ENCODE data around the gene WNT3A.

WNT3A gene

DNA sequence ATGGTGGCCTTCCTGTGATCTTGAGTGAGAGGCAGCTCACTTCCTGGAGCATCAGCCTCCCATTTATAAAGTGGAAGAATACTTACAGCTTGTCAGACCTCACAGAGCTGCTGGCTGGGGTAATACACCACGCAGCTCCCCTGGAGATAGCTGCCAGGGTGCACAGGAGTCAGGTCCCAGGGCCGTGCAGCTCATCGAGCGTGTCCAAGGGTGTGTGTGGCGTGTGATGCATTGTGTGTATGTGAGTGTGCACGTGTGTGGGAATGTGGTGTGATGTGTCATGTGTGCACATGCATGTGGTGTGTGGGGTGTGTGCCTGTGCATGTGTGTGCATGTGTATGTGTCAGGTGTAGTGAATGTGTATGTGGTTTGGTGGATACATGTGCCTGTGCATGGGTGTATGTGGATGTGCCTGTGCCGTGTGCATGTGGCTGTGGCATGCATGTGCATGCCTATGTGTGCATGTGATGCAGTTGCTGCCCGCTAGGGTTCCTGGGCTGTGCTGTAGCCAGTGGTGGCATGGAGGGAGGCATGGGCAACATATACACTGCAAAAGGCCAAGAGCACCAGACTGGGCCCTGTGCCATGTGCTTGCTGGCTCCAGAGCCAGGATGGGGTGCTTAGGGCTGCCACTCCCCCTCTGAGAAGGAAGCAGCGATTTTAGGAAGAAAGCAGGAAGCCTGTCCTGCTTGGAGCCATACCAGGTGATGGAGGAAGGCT, 24.6 kb downstream of the WNT3A start:
- no peak for DNase-seq (ENCODE audit: low read depth)

DNA sequence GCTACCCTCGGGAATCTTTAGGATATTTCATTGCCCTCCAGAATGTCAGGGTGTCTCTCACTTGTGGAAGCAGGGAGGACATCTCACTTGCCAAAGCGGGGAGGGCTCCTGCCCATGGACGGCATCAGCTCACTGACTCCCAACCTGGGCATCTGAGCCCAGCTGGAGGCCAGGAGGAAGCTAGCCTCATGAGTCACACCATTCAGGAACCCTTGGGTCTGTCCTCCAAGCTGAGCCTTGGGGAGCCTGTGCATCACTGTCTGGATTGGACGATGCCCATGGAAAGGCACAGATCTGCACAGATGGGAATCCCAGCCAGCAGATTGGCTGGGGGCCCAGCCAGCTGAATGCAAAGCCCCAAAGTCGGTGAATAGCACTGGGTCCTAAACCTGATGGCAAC, 25.2 kb downstream of the WNT3A start:
- no peak for DNase-seq (ENCODE audit: low read depth)

DNA sequence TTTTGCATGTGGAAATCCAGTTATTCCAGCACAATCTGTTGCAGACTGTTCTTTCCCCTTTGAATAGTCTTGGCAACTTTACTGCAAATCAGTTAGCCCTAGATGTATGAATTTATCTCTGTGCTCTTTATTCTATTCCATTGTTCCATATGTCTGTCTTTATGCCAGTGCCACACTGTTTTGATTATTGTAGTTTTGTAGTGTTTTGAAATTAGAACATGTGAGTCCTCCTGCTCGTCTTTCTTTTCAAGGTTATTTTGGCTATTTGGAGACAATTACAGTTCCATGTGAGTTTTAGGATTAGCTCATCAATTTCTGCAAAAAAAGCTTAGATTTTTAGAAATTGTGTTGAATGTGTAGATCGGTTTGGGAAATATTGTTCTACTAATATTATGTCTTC, 26.6 kb downstream of the WNT3A start:
- DNase-seq (ENCODE audit: low read depth): no peak

DNA sequence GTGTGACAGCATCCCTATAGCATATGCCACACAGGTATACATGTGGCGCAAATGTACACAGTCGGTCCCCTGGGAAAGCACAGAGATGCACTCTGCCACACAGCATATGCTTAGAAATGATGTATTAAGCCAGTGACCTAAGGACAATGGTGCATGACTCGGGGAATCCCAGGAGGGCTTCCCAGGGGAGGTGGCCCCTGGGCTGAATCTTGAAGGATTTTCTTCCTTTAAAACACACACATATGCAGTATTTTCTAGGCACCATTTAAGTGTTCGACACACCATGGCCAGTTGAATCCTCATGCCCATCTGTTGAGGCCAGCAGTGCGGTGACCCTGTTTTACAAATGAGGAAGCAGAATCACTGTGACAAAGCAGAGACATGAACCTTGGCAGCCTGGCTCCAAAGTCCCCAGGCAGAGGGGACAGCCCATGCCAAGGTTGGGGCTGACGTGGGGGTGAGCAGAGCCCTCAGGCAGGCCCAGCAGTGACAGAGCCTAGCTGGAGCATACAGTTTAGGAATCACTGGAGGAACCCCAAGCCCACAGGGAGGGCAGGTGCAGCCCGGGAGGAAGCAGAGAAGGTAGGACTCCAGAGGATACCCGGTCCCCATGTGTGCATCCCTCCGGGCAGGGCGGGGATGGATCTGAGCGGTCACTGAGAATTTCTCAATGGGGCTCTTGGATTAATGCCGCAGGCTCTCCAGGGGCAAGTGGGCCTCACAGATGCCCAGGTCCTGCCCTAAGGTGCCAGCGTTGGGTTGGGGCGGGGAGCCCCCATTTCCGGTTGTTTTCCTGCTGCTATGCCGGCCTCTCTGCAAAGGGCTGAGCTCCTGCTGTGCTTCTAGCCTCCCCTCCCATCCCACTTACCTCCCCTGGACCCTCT, 28.4 kb downstream of the WNT3A start:
- DNase-seq (ENCODE audit: low read depth): no peak

DNA sequence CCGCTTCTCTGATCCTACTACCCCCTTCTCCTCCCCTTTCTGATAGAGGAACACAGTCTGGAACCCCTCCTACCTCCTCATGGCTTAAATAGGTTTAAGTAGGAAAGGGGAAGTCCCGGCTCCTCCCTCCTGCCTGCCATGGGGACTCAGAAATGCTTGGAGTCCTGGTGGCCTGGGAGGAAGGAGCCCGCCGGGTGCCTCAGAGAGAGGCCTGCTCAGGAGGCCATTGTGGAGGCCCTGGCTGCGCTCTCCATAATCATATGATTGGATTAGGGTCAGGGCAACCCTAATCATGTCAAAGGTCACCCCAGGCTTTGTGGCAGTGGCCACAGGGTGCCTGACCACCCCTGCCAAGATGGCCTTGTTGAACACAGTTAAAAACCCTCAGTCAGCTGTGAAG, 29.0 kb downstream of the WNT3A start:
- DNase-seq (ENCODE audit: low read depth): no peak

DNA sequence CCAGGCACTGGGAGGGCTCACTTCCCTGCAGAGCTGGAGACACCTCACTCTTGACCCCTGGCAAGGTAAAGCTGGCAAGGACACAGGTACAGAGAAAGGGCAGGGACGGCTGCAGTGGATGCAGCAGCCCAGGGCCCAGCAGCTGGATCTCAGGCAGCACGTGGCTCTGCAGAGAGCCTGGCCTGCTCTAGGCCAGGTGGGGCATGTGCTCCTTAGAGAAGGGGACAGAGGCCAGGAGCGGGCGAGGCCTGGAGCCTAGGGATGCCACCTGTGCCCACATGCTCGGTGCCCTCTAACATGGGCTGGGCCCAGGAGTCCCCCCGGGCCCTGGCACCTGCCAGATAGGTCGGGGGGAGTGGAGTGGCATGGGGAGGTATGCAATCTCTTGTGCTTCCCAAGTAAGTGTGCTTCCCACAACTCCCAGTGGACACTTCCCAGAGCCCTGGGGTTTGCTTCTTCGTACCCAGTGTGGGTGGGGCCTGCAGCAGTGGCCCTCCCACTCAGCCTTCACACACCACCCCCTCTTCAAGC, 30.0 kb downstream of the WNT3A start:
- DNase-seq (ENCODE audit: low read depth): no peak

DNA sequence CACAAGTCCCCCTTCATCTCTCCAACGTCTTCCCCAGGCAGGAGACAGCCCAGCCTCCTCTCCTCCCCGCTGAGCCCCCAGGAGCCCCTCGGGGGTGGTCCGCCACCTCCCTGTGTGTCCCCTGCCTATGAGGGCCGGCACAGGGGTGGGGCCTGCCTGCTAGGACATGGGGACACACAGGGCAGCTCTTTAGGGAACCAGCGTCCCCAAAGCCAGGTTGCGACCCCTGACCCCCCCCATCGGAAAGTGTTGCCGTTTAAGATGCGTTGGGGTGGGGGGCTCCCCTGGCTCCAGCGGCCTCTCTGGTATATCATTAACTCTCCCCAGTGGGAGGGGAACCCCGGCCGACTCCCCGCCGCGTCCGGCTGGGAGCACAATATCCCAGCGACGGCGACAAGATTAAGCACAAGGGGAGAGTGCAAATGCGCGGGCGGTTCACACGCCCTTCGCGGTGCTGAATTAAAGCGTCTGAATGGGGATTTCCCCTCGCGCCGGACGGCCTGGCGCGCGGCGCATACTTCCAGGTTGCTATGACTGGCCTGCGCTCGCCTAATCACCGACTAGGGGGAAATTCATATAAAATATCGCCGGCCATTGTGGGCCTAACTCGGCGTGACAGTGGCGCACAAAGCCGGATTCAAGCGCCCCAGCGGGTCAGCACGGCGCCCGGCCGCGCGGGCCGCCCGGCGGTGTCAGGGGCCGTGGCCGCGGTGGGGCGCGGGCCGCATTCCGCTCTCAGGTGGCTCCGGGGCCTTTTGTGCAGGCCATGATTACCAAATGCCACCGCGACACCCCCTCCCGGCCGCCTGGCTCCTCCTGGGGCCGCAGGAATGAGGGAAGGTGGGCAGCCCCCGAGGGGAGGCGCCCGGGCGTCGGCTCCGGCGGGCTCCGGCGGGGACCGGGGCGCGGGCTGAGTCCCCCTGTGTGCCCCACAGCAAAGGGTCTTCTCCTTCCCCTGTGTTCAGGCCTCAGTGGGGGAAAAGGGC, 30.9 kb downstream of the WNT3A start:
- DNase-seq (ENCODE audit: low read depth): no peak

DNA sequence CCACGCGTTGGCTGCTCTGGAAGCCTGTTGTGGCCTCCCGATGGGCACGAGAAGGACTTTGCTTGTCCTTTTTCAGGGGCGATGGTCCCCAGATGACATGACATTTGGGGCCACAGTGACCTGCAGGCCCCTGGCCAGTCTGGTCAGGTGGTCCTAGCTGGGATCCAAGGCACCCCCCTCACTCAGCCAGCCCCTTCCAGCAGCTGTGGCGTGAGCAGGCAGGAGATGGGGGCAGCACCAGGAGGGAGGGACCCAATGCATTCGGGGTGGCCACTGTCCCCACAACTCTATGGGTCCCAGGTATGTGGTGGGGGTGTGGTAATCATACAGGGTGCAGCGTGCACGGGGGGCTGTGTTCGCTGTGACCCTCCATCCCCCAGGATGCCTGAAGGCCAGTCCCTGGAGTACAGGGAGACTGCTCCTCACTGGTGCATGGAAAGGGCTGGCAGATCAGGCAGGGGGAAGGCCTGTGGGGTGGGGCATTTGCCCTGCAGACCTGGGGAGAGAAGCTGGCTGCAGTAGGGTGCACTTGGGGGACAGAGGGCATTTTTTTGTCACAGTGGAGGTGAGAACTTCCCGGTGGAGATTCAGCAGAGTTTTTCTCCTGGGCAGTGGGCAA, 31.7 kb downstream of the WNT3A start:
- DNase-seq (ENCODE audit: low read depth): no peak

DNA sequence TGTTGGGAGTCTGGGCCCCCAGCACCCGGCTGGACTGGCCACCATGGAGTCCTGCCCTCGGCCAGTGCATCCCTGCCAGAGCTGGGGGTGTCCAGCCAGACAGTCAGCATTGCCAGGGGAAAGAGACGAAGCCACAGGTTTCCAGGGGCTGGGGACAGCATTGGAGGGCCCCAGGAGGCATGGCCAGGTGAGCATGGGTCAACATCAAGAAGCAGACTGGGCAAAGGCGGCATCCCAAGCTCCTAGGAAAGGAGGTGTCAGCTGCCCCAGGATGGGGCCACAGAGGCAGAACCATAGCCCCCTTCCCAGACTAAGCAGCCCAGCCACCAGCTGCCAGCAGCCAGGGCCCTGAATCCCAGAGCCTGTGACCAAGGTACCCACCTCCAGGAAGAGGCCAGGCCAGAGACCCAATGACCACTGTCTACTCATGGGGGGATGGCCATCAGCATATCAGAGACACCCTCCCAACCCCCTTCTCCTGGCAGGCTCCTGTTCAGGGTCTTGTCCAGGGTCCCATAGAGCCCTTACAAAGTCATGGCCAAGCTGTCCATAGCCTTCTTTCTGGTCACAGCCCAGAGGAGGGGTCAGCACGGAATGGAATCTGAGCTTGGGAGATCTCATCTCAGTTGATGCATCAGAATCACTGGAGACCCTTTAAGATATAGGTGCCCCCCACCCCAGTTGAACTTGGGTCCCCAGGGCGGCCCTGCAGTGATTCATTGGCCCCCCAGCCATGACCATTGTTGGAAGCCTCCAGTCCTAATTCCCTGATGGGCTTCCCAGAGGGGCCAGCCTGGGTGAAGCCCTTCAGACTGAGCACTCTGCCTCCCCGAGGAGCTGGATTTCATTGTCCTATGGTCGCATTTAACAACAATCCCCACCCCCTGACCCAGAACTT, 32.5 kb downstream of the WNT3A start:
- no peak for DNase-seq (ENCODE audit: low read depth)

DNA sequence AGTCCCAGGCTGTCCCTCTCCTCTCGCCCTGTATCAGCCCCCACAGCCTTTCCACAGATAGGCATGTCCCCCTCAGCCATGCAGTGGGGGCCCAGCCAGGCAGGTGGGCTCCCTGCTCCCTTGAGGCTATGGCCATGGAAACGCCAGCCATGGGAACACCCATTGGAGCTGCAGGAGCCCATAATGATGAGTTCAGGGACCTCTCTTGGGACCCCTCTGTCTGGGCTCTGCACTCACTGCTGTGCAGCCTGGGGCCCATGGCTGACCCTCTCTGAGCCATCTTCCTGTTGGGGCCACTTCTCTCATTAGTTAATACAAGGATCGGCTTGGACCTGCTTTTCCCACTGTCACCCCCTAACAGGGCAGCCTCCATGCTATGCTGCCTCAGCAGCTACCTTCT, 33.2 kb downstream of the WNT3A start:
- DNase-seq (ENCODE audit: low read depth): no peak

DNA sequence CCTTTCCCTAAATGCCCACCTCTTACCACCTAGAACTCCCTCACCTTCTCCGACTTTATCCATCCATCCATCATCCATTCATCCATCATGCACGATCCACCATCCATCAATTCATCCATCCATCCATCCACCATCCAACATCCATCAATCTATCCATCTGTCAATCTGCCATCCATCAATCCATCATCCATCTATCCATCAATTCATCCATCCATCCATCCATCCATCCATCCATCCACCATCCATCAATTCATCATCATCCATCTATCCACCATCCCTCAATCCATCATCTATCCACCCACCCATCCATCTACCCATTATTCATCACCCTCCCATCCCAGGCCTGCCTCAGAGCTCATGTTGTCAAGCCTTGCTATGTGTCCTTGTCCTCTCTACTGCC, 34.5 kb downstream of the WNT3A start:
- no peak for DNase-seq (ENCODE audit: low read depth)

DNA sequence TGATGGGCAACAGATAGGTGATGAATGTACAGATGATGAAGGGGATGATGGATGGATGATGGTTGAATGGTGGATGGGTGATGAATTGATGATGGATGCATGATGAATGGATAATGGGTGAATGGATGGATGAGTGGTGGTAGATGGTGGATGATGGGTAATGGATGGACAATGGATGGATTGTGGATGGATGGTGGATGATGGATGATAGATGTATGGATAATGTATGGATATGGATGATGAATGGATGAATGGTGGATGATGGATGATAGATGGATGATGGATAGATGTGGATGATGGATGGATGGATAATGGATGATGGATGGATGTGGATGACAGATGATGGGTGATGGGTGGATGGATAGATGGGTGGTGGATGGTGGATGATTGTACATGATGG, 35.7 kb downstream of the WNT3A start:
- no peak for DNase-seq (ENCODE audit: low read depth)

DNA sequence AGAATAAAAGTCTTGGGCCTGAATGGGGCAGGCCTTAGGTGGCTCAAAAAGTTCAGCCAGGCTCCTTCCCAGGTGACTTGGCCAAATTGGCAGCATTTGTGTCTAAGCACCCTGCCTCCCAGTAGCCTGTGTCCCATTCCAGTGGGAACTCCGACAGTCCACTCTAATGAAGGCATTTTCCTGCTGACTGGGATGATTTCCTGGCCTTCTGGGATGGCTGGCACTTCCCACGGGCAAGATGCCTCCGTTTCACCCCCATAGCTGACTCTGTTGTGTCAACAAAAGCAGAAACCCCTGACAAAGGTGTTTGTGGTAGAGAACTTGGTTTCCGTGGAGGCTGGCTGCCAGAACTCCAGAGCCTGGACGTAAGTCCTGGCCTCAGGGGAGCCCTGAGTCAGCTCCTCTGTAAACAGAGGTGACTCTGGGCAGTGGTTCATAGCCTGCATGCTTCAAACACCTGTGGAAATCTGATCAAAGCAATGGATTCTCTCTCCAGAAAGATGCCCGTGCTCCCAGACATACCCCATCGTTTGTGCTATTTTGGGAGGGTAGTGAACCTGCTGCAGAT, 36.6 kb downstream of the WNT3A start:
- no peak for DNase-seq (ENCODE audit: low read depth)

DNA sequence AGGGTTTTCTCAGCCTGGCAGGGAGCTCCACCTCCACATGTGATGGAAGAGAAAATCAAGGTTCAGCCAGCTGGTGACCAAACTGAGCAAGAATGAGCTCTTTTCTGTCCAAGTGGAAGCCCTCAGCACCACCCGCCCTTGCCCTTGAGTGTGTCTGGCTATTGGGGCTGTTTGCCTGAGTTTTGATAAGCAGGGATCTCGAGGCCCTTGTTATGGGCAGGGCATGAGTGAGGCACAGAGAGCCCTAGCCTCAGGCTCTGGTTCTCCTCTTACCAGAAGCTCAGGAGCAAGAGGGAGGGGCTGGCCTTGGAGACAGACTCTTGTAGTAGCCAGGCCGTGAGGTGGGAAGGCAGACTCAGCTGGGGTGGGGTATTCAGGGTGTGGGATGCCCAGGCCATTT, 38.2 kb downstream of the WNT3A start:
- no peak for DNase-seq (ENCODE audit: low read depth)

DNA sequence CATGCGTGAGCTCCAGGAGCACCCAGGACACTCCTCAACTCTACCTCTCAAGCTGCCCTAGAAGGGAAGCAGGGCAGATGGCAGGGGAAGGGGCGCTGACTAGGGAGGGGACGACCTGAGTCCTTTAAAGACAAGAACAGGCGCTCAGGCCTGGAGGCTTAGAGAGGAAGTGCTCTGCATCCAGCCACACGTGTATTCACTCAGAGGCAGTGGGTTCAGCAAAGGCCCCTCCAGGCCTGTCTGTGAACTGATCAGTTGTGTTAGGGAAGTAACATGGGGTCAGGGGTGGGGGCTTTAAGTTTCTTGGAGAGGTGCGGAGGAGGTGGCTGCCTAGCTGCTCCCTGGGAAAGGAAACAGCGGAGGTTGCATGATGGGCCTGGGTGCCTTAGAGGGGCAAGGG, 38.6 kb downstream of the WNT3A start:
- no peak for DNase-seq (ENCODE audit: low read depth)

DNA sequence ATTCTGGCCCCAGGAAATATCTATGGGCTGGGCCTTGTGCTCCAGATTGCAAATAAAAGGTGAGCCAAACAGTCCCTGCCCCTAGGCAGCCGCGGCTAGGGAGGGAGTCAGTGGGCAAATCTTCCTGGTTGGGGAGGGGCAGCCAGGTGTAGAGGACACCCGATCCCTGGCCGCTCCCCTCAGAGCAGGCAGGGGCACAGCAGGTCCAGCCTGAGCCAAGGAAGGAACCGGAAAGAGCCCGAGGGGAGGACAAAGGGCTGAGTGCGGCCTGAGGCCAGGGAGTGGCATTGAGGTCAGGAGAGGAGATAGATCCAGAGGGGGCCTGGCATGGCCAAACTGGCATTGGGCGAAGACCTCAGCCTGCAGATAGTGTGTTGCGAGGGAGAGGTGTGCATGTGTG, 39.1 kb downstream of the WNT3A start:
- no peak for DNase-seq (ENCODE audit: low read depth)

DNA sequence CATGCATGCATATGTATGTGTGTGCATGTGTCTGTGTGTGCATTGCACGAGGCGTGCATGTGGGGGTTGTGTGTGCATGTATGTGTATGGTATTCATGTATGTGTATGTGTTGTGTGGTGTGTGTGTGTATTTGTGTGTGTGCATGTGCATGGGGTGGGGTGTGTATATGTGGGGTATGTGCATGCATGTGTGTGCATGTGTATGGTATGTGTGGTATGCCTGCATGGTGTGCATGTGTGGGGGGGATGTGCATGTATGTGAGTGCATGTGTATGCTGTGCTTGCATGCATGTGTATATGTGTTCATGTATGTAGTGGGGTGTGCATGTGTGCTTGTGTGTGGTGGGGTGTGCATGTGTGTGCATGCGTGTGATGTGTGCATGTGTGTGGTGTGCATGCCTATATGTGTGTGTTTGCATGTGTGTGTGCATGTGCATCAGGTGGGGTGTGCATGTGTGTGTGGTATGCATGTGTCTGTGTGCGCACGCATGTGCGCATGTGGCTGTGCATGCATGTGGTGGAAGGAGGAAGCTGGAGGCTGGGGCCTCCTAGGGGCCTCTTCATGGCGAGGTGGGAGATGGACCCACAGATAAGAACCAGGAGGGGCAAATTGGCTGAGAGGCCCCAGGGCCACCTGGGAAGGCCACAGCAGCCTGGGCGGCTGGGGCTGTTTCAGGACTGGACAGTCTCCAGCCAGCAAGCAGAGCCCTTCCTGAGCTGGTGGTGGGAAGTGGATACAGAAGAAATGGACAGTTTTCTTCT, 39.8 kb downstream of the WNT3A start:
- no peak for DNase-seq (ENCODE audit: low read depth)

DNA sequence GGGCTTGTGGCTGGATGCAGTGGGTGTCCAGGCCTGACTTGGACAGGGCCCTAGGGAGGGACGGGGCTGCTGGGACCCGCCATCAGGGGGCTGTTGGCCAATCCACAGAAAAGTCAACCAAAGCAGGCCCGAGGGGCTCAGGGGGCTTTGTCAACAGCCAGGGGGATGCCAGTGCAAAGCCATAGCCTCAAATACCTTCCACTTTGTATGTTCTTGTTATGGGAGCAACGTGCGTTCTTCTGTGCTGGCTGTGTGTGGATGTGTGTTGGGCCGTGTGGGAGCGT, 40.3 kb downstream of the WNT3A start:
- no peak for DNase-seq (ENCODE audit: low read depth)

DNA sequence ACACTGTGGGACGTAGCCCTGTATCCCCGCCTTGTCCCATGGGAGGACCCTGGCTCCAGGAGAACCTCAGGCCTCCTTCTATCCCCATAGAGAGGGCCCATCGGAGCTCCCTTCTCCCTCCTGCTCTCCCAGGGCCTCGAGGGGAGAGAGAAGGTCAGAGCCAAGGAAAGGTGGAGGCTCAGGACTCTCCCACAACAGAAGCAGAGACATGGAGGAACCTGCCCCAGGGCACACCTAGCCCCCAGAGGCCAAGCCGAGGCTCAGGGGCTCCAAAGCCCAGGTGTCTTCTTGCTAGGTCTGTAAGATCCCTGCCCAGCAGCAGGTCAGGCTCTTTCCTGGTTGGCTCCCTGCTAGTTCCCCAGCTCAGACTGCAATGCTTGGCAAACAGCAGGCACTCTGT, 41.3 kb downstream of the WNT3A start:
- no peak for DNase-seq (ENCODE audit: low read depth)
